ENCODE data around the gene OTUB2. TPM values are rescaled to one million over a fixed set of nuclear protein-coding genes. Genes with fewer than 3 reads are reported as not detected.

OTUB2 gene
- total RNA-seq, 2 experiments from 2014 or later: 0.25 to 0.29 TPM

DNA sequence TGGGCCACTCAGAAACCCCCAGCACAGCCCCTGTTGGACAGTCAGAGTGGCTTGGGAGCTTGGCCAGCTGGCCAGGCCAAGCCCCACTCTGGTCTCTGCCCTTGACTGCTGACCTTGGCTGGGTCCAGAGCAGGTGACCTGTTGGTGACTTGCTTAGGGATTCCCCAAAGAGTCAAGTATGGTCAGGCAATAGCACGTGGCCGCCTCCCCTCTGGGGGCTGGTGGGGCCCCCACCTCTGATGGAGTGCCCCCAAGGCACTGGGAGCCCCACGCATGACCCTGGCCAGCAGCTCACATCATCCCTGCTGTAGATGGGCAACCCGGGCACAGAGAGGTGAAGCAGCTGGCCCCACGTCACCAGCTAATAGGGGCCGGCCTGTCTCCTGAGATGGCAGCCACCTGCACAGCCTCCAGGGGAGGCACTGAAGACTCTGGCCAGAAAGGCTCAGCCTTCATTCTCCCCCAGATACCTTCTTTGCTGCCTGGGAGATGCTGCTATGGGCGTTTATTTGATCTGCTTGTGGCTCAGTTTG lies 27.2 kb upstream of the OTUB2 start:
- ChIA-PET POLR2A (interaction anchor here (0.7 to 2.1 kb wide), 4 partner anchors 14 to 59 kb away, joined by 3 to 6 read pairs (median 4); no protein-coding TSS in a partner anchor), CTCF (interaction anchor here (1.4 to 17.5 kb wide), 7 partner anchors 8 to 138 kb away, joined by 5 to 437 read pairs (median 16); no protein-coding TSS in a partner anchor)
- DNase-seq: no peak
- Mint-ChIP-seq H3K27me3 (peaks cover 5% of the 10 kb centered on the region), H3K9me3 (no peaks in the 10 kb centered on the region), H3K27ac (no peak overlapping the region), H3K4me1 (ENCODE audit: low read depth) (peaks cover 38% of the 10 kb centered on the region), H3K4me3 (no peak overlapping the region), H3K36me3 (ENCODE audit: low read depth) (no peaks in the 10 kb centered on the region)
- ATAC-seq: no peak
- TF ChIP-seq, protein P1, sequence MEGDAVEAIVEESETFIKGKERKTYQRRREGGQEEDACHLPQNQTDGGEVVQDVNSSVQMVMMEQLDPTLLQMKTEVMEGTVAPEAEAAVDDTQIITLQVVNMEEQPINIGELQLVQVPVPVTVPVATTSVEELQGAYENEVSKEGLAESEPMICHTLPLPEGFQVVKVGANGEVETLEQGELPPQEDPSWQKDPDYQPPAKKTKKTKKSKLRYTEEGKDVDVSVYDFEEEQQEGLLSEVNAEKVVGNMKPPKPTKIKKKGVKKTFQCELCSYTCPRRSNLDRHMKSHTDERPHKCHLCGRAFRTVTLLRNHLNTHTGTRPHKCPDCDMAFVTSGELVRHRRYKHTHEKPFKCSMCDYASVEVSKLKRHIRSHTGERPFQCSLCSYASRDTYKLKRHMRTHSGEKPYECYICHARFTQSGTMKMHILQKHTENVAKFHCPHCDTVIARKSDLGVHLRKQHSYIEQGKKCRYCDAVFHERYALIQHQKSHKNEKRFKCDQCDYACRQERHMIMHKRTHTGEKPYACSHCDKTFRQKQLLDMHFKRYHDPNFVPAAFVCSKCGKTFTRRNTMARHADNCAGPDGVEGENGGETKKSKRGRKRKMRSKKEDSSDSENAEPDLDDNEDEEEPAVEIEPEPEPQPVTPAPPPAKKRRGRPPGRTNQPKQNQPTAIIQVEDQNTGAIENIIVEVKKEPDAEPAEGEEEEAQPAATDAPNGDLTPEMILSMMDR (IDR thresholded peaks at IDR 0.05): no peak
- intact Hi-C loops (cut with micrococcal nuclease): no loop called here

DNA sequence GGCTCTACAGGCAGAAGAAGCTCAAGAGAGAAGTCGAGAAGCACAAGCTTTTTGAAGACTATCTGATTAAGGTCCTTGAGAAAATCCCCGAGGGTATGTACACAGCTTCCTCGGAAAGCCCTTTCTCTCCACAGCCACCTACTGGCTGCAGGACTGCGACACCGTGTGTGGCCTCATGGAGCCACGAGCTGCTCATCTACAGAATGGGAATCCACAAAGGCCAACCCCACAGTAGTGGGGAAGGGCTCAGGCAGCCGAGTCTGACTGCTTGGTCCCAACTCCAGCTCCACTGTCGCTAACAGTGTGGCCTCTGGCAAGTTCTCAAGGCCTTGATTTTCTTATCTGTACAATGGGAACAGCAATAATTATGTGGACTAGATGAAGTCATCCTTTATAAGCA lies 26.6 kb upstream of the OTUB2 start:
- Mint-ChIP-seq H3K4me3 (no peak overlapping the region), H3K27me3 (peaks cover 5% of the 10 kb centered on the region), H3K9me3 (no peaks in the 10 kb centered on the region), H3K4me1 (ENCODE audit: low read depth) (peaks cover 36% of the 10 kb centered on the region), H3K27ac (no peak overlapping the region), H3K36me3 (ENCODE audit: low read depth) (no peaks in the 10 kb centered on the region)
- TF ChIP-seq, protein P1 (IDR thresholded peaks at IDR 0.05): no peak
- intact Hi-C loops (cut with micrococcal nuclease): no loop called here
- POLR2A ChIA-PET: interaction anchor here (0.9 to 2.1 kb wide), 3 partner anchors 15 to 60 kb away, joined by 4 to 6 read pairs (median 5); no protein-coding TSS in a partner anchor
- no peak for DNase-seq
- ATAC-seq: no peak
- CTCF ChIA-PET: interaction anchor here (0.8 to 17.5 kb wide), 11 partner anchors 9 to 169 kb away, joined by 3 to 437 read pairs (median 9); no protein-coding TSS in a partner anchor

DNA sequence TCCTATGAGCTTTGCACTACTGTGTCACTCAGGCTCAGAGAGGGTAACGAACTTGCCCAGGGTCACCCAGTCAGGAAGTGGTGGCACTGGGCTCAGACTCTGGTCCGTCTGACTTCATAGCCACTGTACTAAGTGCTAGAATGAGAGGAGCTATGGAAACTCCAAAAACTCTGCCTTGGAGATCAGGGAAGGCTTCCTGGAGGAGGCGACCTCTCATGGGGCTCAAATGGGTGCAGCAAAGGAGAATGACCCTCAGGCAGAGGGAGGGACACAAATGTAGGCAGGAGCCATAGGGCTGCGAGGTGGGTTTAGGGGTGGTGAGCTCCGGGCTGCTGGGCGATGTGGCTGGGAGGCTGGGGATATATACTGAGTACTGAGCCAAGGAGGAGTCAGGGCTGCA lies 25.9 kb upstream of the OTUB2 start:
- CTCF ChIA-PET: interaction anchor here (0.8 to 17.5 kb wide), 16 partner anchors 9 to 168 kb away, joined by 3 to 437 read pairs (median 7); no protein-coding TSS in a partner anchor
- ATAC-seq: no peak
- POLR2A ChIA-PET: interaction anchor here (0.7 to 1.4 kb wide), 4 partner anchors 22 to 60 kb away, joined by 3 to 5 read pairs (median 4); no protein-coding TSS in a partner anchor
- Mint-ChIP-seq H3K9me3 (no peaks in the 10 kb centered on the region), H3K36me3 (ENCODE audit: low read depth) (no peaks in the 10 kb centered on the region), H3K4me3 (no peak overlapping the region), H3K4me1 (ENCODE audit: low read depth) (peaks cover 30% of the 10 kb centered on the region), H3K27ac (no peak overlapping the region), H3K27me3 (peaks cover 10% of the 10 kb centered on the region)
- intact Hi-C loops (cut with micrococcal nuclease): no loop called here
- no peak for DNase-seq
- TF ChIP-seq, protein P1 (IDR thresholded peaks at IDR 0.05): no peak

DNA sequence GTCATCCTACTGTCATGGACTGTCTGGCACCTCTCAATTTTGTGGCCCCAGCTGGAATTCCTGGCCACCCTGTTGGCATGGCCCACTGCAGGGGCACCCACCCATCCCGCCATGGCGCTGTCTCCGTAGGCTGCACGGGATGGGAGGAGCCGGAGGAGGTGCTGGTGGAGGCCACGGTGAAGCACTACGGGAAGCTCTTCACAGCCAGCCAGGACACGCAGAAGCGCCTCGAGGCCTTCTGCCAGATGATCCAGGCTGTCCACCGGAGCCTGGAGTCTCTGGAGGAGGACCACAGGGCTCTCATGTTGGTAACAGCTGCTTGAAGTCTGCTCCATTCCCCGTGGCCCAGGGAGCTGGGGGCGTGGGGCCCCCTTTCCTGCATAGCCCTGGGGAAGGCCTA lies 25.1 kb upstream of the OTUB2 start:
- ChIA-PET CTCF (interaction anchor here (0.6 to 17.5 kb wide), 24 partner anchors 8 to 135 kb away, joined by 3 to 437 read pairs (median 4); no protein-coding TSS in a partner anchor), POLR2A (interaction anchor here (0.6 to 1.3 kb wide), 4 partner anchors 42 to 80 kb away, joined by 3 to 4 read pairs (median 4); partner anchors contain the start of genes DDX24 and IFI27L1)
- Mint-ChIP-seq H3K36me3 (ENCODE audit: low read depth) (no peaks in the 10 kb centered on the region), H3K4me1 (ENCODE audit: low read depth) (peaks cover 24% of the 10 kb centered on the region), H3K27me3 (peaks cover 10% of the 10 kb centered on the region), H3K27ac (no peak overlapping the region), H3K9me3 (no peaks in the 10 kb centered on the region), H3K4me3 (no peak overlapping the region)
- intact Hi-C loops (cut with micrococcal nuclease): no loop called here
- TF ChIP-seq, protein P1 (IDR thresholded peaks at IDR 0.05): no peak
- DNase-seq: no peak
- no peak for ATAC-seq
